Hematopoietic multipotent progenitor cell treated with erythropoietin and hydrocortisone succinate and interleukin-3 and kit ligand, for 17 days (in vitro differentiated cells): ENCODE results near the gene CHST14.
A peak's percentile ranks its signal among the peaks of the same experiment; 100 is the strongest.

Source experiments
- DNase-seq: peaks from one replicate; pipeline ENCODE4 v3.0.0-alpha.2; 2015; ENCODE audit warnings: low spot score

The CHST14 gene

DNA sequence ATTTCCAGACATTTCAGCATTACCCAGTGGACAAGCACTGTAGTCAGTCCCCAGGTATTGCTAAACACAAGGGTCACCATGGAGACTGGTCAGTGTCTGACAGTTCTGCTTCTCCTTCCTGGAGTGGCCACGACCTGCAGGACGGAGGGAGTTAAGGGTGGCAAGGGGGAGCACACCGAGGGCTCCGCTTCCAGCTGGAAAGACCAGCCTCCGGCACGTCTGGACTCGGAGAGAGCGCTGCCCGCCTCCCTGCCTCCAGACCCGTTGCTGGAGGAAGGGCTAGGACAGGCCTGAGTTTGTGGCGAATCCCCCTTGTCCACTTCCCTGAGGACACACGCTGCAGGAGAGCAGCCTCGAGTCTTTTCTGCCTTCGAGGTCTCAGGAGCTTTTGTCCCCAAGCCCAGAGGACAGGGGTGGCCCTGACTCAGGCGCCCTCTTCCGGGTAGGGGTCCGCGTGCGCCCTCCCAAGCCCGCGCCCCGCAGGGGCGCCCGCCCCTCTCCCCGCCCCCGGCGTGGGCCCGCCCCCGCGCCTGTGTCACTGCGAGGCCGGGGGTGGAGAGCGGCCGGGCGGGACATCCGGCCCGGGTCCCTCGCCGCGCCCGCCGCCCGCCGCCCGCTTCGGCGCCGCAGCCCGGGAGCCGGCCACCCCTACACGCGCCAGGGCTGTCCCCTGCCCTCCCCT lies at the start of gene CHST14:
Gene CHST14, plus strand, starts transcription at position 562 of the 682 bp plus-strand sequence. CDS start 230 bp downstream, outside the sequence.
- DNase-seq, result no peak

- peak; percentile 73 for DNase-seq
Observed at GRCh38 chr15:40421246-40422157, 49.3 kb upstream of the CHST14 start.

DNA sequence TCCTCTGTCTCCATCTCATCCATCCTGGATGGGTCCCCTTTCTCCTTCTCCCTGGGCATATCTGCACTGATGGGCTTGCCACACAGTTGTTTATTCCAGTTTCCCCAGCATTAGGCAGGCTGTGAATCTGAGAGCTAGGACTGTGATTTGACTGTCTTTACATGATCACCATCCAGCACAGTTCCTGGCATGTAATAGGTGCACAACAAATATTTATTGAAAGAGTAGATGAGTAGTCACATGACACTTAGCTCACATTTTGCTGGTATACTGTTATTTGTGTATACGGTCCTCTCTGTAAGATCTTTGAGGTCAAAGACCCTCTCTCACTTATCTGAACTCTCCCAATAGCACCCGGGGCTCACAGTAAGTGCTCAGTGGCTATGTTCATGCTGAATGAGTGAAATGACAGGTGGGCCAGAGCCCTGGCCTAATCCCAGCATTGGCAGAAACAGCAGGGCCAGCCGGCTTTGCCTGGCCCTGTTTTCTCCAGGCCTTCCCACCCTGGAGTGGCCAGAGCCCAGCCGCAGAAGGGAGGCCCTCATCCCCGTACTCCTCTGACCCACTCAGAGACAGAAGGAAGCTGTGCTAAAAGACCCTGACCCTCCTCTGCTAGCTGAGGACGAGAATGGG lies 46.2 kb upstream of the CHST14 start:
- no peak for DNase-seq

GRCh38 chr15:40425681-40426080 lies 45.1 kb upstream of the CHST14 start:
- no peak for DNase-seq

DNA sequence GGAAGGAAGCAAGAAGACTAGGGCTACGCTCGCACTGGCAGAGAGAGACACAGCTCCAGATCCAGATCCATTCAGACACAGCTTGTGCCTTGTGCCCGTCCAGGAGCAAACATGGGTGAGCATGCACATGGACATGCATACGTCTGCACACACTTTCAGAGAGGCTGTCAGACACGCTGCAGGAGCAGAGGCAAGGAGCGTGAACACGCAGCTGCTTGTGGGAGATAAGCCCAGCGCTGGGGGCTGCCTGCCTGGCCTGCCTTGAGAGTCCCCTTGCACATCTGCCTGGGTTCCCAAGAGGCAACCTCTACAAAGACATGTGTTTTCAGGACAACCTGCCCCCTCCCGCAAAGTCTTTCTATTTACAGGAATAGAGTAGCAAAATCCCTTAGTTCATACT lies 43.6 kb upstream of the CHST14 start:
- DNase-seq, result peak; percentile 25

GRCh38 chr15:40428185-40428584 lies 42.6 kb upstream of the CHST14 start:
- DNase-seq, result no peak

DNA sequence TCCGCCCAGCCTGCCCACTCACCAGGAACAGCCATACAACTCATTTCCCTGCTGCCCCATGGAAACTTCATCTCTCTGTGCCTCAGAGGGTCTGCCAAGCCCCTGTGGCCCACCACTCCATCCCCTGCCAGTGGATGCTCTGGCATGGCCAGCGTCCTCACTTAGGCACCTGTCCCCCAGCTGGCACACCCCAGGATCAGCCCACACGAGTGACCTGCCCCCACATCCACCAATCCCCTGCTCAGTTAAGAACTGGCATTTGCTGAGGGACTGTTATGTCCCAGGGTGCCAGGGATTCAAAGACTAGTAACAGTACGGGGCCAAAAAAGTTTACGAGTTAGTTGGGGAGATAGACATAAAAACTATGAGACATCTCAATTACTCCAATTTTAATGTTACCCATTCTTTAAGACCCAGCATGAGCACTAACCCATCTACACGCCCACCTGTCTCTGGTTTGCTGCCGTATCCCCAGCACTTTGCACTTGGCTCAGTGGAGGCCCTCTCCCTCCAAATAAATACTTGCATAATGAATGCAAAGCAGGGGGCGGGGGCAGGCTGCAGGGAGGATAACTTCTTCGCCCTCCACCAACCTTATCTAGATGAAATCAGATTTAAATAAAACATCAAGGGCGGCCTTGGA lies 41.6 kb upstream of the CHST14 start:
- no peak for DNase-seq

DNA sequence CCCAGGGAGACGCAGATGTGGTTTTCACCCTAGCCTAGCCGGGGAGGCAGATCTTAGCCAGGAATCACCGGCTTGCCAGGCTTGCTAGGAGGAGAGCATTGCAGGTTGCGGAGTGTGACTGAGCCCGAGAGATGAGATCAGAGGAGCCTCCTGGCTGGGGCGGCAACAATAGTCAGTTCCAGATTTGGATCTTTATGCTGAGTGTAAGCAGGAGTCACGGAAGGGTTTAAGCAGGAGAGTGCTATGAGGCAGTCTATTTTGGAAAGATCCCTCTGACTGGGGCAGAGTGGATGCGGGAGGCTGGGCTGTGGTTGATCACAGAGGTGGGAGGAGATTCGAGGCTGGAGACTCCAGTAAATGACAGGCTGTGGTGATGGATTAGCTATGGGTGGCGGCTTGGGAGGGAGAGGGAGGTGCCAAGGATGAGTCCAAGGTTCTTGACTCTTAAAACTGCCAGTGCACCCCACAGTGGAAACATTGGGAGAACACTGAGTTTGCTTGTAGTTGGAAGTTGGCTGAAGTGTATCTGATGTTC lies 40.4 kb upstream of the CHST14 start:
- no peak for DNase-seq

GRCh38 chr15:40435023-40435709 lies 35.6 kb upstream of the CHST14 start:
- no peak for DNase-seq

DNA sequence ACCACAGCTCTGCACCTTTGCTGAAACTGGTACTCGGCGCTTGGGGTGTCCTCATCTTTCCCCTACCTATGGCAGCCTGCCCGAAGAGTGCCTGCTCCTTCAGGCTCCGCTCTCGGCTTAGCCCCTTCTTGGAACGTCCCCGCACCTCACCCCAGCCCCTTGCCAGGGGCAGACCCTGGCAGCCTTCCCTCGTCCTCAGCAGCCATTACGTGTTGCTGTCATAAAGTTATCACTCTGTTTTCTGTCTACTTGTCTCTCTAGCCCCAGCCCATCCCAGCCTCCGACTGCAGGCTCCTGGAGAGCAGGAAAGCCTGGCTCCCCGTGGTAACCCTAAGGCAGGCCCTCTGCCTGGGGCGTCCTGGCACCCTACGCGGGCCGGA lies 35.1 kb upstream of the CHST14 start:
- no peak for DNase-seq

- DNase-seq, result no peak
Observed at GRCh38 chr15:40436116-40436891, 34.5 kb upstream of the CHST14 start.

DNA sequence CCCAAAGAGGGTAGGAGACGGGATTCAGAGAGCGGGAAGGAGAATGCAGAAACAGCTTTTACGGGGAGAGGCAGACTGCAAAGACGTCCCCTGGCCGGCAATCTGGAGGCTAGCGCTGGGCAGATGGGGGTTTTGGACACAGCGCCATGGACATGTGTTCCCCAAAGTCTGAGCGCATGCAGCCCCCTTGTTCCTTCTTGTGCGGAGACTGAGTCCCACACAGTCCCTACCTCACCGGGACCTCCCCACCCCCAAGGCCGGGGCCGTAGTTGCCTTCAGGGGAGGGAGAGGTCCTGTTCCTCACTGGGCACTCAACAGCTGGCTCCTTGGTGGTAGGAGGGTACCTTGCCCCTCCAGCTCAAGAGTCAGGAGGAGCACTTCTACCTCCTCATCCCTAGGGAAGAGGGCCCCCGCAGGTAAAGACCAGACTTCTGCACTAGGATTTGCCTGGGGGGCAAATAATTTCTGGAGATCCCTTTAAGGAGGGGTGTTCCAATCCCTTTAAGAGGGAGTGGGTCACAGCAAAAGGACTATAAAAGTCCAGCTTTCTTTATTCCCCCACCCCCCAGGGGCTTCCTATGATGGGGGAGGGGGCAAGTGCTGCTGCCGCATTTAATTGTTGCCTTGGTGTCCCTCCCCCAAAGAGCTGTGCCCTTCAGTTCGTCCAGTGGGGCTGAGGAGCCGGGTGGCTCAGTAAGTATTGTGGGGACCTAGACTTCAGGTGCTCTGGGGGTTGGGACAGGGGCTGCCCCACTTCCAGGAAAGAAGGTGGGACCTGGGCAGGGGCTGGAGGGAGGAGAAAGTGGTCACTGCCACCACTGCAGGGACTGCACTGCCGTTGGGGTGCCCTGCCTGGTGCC lies 33.7 kb upstream of the CHST14 start:
- no peak for DNase-seq

GRCh38 chr15:40437752-40438687 lies 32.8 kb upstream of the CHST14 start:
- DNase-seq, result no peak

- no peak for DNase-seq
Observed at GRCh38 chr15:40438712-40439111, 32.1 kb upstream of the CHST14 start.

GRCh38 chr15:40439461-40439959 lies 31.3 kb upstream of the CHST14 start:
- no peak for DNase-seq

DNA sequence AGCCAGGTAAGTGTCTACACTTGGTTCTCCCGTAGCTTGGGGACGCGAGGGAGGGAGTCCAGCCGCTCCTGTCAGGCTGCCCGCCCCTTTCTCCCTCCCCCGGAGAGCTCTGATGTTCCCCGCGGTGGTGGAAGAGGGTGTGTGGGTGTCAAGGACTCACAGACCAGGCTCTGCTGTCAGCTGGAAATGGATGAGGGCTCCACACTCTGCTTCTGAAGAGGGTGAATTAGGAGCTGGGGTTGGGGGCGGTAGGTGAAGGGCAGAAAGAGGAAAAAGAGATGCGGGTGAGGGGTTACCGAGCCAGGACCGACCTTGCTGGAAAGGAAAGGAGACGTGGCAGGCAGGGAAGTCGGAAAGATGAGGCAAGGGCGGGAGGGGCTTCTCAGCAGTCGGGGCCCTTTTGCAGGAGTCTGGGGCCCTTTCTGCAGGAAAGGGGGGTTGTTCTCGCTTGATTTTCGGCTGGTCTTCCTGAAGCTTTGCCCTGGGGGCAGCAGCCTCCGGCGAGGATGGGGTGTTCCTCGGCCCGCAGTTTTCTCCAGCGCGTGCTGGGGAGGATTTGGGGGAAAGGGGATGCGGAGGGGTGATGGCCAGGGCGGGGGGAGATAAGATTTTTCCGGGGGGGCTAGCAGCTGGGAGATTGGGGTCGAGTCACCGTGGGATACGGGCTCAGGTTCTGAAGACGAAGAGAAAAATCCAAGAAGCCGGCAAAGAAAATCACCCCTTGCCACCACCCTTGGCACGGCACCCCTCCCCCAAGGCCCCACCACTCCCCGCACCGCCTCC lies 30.6 kb upstream of the CHST14 start:
- DNase-seq, result no peak

DNA sequence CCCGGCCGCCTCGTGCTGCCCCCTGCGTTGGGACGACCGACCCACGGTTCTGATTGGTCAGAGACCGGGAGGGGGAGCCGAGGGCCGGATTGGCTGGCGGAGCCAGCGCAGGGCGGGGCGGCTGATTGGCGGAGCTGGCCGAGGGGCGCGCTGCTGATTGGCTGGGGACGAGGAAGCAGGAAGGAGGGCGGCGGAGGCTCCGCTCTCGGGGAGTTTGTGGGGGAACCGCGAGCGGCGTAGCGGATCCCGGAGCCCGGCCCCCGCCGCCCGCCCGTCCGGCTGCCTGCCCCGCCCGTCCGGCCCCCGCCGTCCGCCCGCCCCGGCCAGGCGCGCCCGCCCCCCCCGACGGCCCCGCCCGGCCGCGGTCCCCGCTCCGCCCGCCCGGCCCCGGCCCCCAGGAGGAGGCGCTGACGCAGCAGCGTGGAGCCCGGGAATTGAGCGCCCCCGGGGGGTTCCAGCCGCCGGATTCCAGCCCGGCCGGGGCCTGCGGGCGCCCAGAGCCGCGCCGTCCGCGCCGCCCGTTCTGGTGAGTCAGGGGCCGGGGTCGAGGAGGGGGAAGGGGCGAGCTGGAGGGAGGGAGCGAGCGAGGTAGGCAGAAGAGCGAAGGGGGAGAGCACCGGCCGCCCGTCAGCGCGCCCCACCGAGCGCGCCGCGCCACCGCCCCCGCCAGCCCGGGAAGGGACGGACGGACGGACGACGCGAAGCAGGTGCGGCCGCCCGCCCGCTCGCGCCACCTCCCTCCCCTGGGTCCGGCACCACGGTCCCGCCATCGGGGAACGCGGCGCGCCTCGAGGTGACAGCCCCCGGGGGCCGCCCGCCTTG lies 29.8 kb upstream of the CHST14 start, which contains the start of gene BAHD1:
Gene BAHD1, plus strand, starts transcription at position 211 of the 822 bp plus-strand sequence. CDS start 17,512 bp downstream, outside the sequence.
- peak; percentile 91 for DNase-seq
